Gastrocnemius medialis (tissue), 4 donors: ENCODE data around the gene NAV1. TPM values are rescaled to one million over a fixed set of nuclear protein-coding genes. Genes with fewer than 3 reads are reported as not detected.
A peak's percentile ranks its signal among the peaks of the same experiment; 100 is the strongest.

Experiments used
- ATAC-seq, 2 donors: fragments of 150-250 bp; one replicate each; pipeline ENCODE4 v1.9.1; 2016
- DNase-seq, 2 donors: peaks; one replicate each; pipeline ENCODE4 v3.0.0-alpha.2; 2019
- H3K27ac ChIP-seq, 4 donors: fragments of 200-600 bp; sonication (generic); 1 replicate in 1 of 4; 2 replicates in 3 of 4; pipeline ENCODE4 v1.5.1; 2016 to 2018; ENCODE audit warnings: mild to moderate bottlenecking in 2 of 4, moderate library complexity in 1 of 4
- H3K27me3 ChIP-seq, 3 donors: fragments of 200-600 bp; sonication (generic) in 2 of 3; 1 replicate in 1 of 3; 2 replicates in 2 of 3; pipeline versions ENCODE4 v1.5.1 to v1.6.0; 2016 to 2019; ENCODE audit warnings: mild to moderate bottlenecking in 1 of 3, moderate library complexity in 1 of 3
- H3K36me3 ChIP-seq, 2 donors: fragments of 200-600 bp; sonication (generic) in 1 of 2; one replicate each; pipeline ENCODE4 v1.5.1; 2017 to 2018
- H3K4me1 ChIP-seq, 2 donors: fragments of 200-600 bp; sonication (generic) in 1 of 2; one replicate each; pipeline ENCODE4 v1.5.1; 2016 to 2017; ENCODE audit warnings: mild to moderate bottlenecking in 2 of 2
- H3K4me3 ChIP-seq, 4 donors: fragments of 200-600 bp; sonication (generic) in 3 of 4; 1 replicate in 1 of 4; 2 replicates in 3 of 4; pipeline ENCODE4 v1.5.1; 2016 to 2019; ENCODE audit warnings: mild to moderate bottlenecking in 2 of 4
- H3K9me3 ChIP-seq, 3 donors: fragments of 200-600 bp; sonication (generic) in 2 of 3; 1 replicate in 1 of 3; 2 replicates in 2 of 3; pipeline ENCODE4 v1.5.1; 2016 to 2019
- POLR2A ChIP-seq, 2 donors: fragments of 450-650 bp; IDR thresholded peaks; one replicate each; pipeline ENCODE4 v1.6.1; 2017; ENCODE audit warnings: antibody characterized with exemption in 2 of 2, mild to moderate bottlenecking in 2 of 2, moderate library complexity in 2 of 2
- in situ Hi-C, 4 donors: fragments of 200-750 bp; cut with MboI; loops; one replicate each; pipeline versions ENCODE4 v1.15.0 to v1.8.0; 2017; ENCODE audit warnings: low sequenced_read_pairs in 4 of 4
- intact Hi-C: fragments of 100-400 bp; cut with DNase I; formaldehyde crosslinking; loops from one replicate; pipeline ENCODE4 v1.15.1; 2023; ENCODE audit warnings: low total_unique reads
- total RNA-seq, 4 donors: library from RNA; depleted of rRNA; stranded (reverse); fragments of >200 nt; gene quantifications; one replicate each; pipeline versions ENCODE4 v1.1.0 to v1.2.3, GENCODE V29; 2016
- TF ChIP-seq, protein P1 (sequence below), 5 experiments: fragments of 450-650 bp in 3 of 5; fragments of 200-600 bp in 2 of 5; sonication (generic) in 2 of 5; IDR thresholded peaks in 4 of 5; conservative IDR thresholded peaks in 1 of 5; 1 replicate in 4 of 5; 2 replicates in 1 of 5; pipeline ENCODE4 v1.5.1; 2016 to 2019; ENCODE audit warnings: antibody characterized with exemption in 5 of 5, mild to moderate bottlenecking in 3 of 5, moderate library complexity in 3 of 5

The NAV1 gene
- total RNA-seq, 4 donors from 2014 or later, result 4.2 to 9.1 (median 7.1) TPM

DNA sequence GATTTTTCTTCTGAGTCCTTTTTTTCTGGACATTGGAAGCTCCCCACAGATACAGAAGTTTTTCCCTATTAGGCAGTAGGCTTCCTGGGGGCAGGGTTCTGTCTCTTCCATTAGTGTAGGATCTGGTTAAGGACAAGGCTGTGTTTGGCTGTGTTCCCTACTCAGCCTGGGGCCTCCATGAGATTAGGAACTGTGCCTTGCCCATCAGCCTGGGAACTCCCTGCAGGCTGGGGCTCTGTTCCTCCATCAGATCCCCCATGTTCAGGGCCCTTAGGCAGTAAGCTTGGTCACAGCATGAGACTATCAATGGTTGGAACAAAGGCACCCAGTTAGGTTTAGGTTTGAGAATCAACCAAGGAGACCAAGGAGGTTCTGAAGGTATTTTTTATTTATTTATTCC lies 22.7 kb downstream of the NAV1 start:
- TF ChIP-seq, protein P1, sequence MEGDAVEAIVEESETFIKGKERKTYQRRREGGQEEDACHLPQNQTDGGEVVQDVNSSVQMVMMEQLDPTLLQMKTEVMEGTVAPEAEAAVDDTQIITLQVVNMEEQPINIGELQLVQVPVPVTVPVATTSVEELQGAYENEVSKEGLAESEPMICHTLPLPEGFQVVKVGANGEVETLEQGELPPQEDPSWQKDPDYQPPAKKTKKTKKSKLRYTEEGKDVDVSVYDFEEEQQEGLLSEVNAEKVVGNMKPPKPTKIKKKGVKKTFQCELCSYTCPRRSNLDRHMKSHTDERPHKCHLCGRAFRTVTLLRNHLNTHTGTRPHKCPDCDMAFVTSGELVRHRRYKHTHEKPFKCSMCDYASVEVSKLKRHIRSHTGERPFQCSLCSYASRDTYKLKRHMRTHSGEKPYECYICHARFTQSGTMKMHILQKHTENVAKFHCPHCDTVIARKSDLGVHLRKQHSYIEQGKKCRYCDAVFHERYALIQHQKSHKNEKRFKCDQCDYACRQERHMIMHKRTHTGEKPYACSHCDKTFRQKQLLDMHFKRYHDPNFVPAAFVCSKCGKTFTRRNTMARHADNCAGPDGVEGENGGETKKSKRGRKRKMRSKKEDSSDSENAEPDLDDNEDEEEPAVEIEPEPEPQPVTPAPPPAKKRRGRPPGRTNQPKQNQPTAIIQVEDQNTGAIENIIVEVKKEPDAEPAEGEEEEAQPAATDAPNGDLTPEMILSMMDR (IDR thresholded peaks at IDR 0.05 in 4 of 5, conservative IDR thresholded peaks at IDR 0.05 in 1 of 5), result no peak
- no peak for TF ChIP-seq POLR2A (IDR thresholded peaks at IDR 0.05)
- no peak for DNase-seq
- no peak overlapping the region for H3K4me3 ChIP-seq
- H3K36me3 ChIP-seq, result no peaks in the 10 kb centered on the region
- no peaks in the 10 kb centered on the region for H3K9me3 ChIP-seq
- peaks cover 8 to 30% of the 10 kb centered on the region in 2 donors for H3K4me1 ChIP-seq
- in situ Hi-C loops (loop anchor here (5.0 to 10.0 kb wide), 5 partner anchors 141 to 233 kb away; no protein-coding TSS in a partner anchor), intact Hi-C loops (no loop called here)
- no peak overlapping the region for H3K27ac ChIP-seq
- no peaks in the 10 kb centered on the region for H3K27me3 ChIP-seq
- no peak for ATAC-seq

DNA sequence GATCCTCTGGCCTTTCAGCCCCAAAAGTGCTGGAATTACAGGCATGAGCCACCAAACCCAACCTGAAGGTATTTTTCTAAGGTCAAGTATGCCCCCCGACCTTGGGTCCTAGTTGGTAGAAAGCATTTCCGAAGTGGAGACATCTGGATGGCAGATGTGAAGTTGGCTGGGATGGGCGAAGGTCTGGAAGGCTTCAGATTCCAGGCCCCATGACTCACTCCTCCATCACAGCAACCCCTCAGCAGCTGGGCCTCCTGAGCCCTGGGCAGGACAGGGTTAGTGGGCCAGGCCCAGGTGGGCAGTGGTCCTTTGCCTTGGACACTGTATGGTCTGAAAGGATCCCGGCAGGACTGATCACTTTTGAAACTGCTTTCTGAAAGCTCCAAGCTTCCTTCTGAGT lies 23.3 kb downstream of the NAV1 start:
- Histone ChIP-seq H3K4me3 (no peak overlapping the region), H3K4me1 (peaks cover 8 to 27% of the 10 kb centered on the region in 2 donors), H3K27ac (peak overlapping the region in 1 of 4 donors; percentile 44), H3K36me3 (no peaks in the 10 kb centered on the region), H3K27me3 (no peaks in the 10 kb centered on the region), H3K9me3 (no peaks in the 10 kb centered on the region)
- TF ChIP-seq, protein P1 (IDR thresholded peaks at IDR 0.05 in 4 of 5, conservative IDR thresholded peaks at IDR 0.05 in 1 of 5), result no peak
- TF ChIP-seq POLR2A (IDR thresholded peaks at IDR 0.05), result no peak
- in situ Hi-C loops, result loop anchor here (5.0 to 10.0 kb wide), 5 partner anchors 140 to 233 kb away; no protein-coding TSS in a partner anchor
- ATAC-seq (no peak), DNase-seq (no peak)
- intact Hi-C loops, result no loop called here

DNA sequence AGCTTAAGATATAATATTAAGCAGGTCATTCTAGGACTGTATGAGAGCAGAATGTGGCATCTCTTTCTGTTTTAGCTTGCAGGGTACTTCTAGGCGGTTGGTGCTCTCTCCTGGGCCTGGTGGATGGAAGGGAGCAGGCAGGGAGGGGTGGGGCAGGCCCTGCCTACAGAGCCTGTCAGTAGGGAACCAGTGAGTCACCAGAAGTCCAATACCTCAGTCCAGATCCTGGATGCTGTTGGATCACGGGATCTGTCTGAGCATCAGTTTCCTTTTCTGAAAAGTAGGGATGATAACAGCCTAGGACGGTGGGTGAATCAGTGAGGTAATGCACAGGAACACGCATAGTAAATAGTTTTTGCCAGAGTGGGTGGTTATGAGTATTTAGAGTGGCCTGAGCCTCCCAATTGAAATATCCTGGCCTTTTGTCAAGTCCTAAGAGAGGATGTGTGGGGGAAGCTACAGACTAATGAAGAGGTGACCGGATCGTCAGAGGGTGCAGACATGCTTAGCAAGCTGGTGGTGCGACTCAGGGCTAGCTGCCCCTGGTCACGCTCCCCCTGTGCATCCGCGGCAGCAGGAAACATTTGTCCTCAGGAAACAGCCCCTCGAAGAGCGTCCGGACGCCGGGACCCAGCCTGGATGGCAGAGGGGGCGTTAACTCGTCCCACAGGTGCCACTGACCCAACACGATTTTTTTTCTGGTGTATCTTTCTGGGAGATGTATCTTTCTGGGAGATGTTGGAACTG lies 23.9 kb downstream of the NAV1 start:
- in situ Hi-C loops, result loop anchor here (5.0 to 10.0 kb wide), 5 partner anchors 139 to 232 kb away; no protein-coding TSS in a partner anchor
- Histone ChIP-seq H3K4me1 (peaks cover 8 to 21% of the 10 kb centered on the region in 2 donors), H3K27ac (peak overlapping the region in 2 of 4 donors; percentile 13 to 44), H3K36me3 (no peaks in the 10 kb centered on the region), H3K27me3 (no peaks in the 10 kb centered on the region), H3K9me3 (no peaks in the 10 kb centered on the region), H3K4me3 (no peak overlapping the region)
- TF ChIP-seq POLR2A (IDR thresholded peaks at IDR 0.05), result no peak
- TF ChIP-seq, protein P1 (IDR thresholded peaks at IDR 0.05 in 4 of 5, conservative IDR thresholded peaks at IDR 0.05 in 1 of 5), result no peak
- intact Hi-C loops, result no loop called here
- no peak for ATAC-seq
- DNase-seq, result no peak

DNA sequence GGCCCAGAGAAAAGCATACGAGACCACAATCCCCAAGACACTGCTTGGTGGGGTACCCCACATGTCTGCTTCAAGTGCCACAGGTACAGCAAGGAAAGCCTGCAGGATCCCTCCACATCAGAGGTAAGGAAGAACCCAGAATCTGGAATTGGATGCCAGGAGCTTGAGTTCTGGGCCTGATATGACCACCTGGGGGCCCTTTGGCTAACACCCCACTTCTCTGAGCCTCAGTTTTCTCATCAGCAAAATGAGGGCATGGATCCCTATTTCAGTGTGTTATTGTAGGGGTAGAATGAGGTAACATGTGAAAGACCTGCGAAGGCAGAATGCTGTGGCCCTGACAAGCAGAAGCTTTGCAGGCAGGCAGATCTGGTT lies 24.5 kb downstream of the NAV1 start:
- no peak for DNase-seq
- Histone ChIP-seq H3K36me3 (no peaks in the 10 kb centered on the region), H3K4me1 (peaks cover 8 to 20% of the 10 kb centered on the region in 2 donors), H3K4me3 (no peak overlapping the region), H3K27me3 (no peaks in the 10 kb centered on the region), H3K9me3 (no peaks in the 10 kb centered on the region), H3K27ac (no peak overlapping the region)
- in situ Hi-C loops, result loop anchor here (5.0 to 10.0 kb wide), 5 partner anchors 139 to 231 kb away; no protein-coding TSS in a partner anchor
- intact Hi-C loops, result no loop called here
- no peak for ATAC-seq
- TF ChIP-seq, protein P1 (IDR thresholded peaks at IDR 0.05 in 4 of 5, conservative IDR thresholded peaks at IDR 0.05 in 1 of 5), result no peak
- no peak for TF ChIP-seq POLR2A (IDR thresholded peaks at IDR 0.05)
